HEK293 (cell line): Measurements from ENCODE around the gene SEC11A.
"Not testable (repeated sequence)": the region's sequence is repeated elsewhere in the genome, so short reads cannot be mapped to it uniquely, and the experiment has no call there.

ENCODE experiments used
- KLF16 ChIP-seq: fragments of 450-650 bp; formaldehyde crosslinking; IDR thresholded peaks from 2 replicates; pipeline ENCODE4 v1.5.1; 2017; ENCODE audit warnings: missing biosample characterization, missing genetic modification characterization
- SALL2 ChIP-seq: fragments of 450-650 bp; formaldehyde crosslinking; IDR thresholded peaks from 2 replicates; pipeline ENCODE4 v1.5.0; 2017; ENCODE audit warnings: missing biosample characterization, mild to moderate bottlenecking, missing genetic modification characterization, borderline replicate concordance
- YY1 ChIP-seq: fragments of 450-650 bp; formaldehyde crosslinking; IDR thresholded peaks from 2 replicates; pipeline ENCODE4 v1.5.1; 2018; ENCODE audit warnings: missing biosample characterization, missing genetic modification characterization
- ZBTB8A ChIP-seq: fragments of 450-650 bp; formaldehyde crosslinking; IDR thresholded peaks from 2 replicates; pipeline ENCODE4 v1.5.1; 2016; ENCODE audit warnings: missing biosample characterization, missing genetic modification characterization
- ZEB2 ChIP-seq: fragments of 450-650 bp; formaldehyde crosslinking; IDR thresholded peaks from 2 replicates; pipeline ENCODE4 v1.5.1; 2016; ENCODE audit warnings: missing biosample characterization, missing genetic modification characterization
- ZNF449 ChIP-seq: fragments of 450-650 bp; formaldehyde crosslinking; IDR thresholded peaks from 2 replicates; pipeline ENCODE4 v1.5.1; 2017; ENCODE audit warnings: missing biosample characterization, mild to moderate bottlenecking, missing genetic modification characterization, moderate library complexity
- ZNF549 ChIP-seq: fragments of 450-650 bp; IDR thresholded peaks from 2 replicates; pipeline ENCODE4 v1.5.1; 2018; ENCODE audit warnings: missing biosample characterization, missing genetic modification characterization, mild to moderate bottlenecking, inconsistent platforms, moderate library complexity
- ZNF571 ChIP-seq: fragments of 450-650 bp; formaldehyde crosslinking; IDR thresholded peaks from 2 replicates; pipeline ENCODE4 v1.5.0; 2017; ENCODE audit warnings: missing biosample characterization, missing genetic modification characterization
- TF ChIP-seq, protein P1 (sequence below): fragments of 450-650 bp; formaldehyde crosslinking; IDR thresholded peaks from 2 replicates; pipeline ENCODE4 v1.5.1; 2016; ENCODE audit warnings: missing biosample characterization, missing genetic modification characterization
- TF ChIP-seq, protein P2 (sequence below): fragments of 450-650 bp; formaldehyde crosslinking; IDR thresholded peaks from 2 replicates; pipeline ENCODE4 v1.5.1; 2016; ENCODE audit warnings: missing biosample characterization, missing genetic modification characterization, low read depth
- TF ChIP-seq, protein P3 (sequence below): fragments of 450-650 bp; formaldehyde crosslinking; IDR thresholded peaks from 2 replicates; pipeline ENCODE4 v1.5.1; 2016; ENCODE audit warnings: missing biosample characterization, missing genetic modification characterization

DNA sequence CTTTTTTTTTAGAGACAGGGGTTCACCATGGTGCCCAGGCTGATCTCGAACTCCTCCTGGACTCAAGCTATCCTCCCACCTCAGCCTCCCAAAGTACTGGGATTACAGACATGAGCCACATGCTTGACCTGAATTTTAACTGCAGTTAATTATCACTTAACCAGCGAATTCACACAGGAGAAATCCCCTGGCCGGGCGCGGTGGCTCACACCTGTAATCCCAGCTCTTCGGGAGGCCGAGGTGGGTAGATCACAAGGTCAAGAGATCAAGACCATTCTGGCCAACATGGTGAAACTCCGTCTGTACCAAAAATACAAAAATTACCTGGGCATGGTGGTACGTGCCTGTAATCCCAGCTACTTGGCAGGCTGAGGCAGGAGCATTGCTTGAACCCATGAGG, 74.1 kb downstream of the SEC11A start:
- TF ChIP-seq ZNF549 (tag by site-specific recombination); ZEB2 (tag by site-specific recombination); ZNF449 (tag by site-specific recombination); YY1; KLF16; SALL2; ZBTB8A (tag by site-specific recombination); ZNF571 (tag by site-specific recombination): not testable (repeated sequence)
- TF ChIP-seq, protein P1, sequence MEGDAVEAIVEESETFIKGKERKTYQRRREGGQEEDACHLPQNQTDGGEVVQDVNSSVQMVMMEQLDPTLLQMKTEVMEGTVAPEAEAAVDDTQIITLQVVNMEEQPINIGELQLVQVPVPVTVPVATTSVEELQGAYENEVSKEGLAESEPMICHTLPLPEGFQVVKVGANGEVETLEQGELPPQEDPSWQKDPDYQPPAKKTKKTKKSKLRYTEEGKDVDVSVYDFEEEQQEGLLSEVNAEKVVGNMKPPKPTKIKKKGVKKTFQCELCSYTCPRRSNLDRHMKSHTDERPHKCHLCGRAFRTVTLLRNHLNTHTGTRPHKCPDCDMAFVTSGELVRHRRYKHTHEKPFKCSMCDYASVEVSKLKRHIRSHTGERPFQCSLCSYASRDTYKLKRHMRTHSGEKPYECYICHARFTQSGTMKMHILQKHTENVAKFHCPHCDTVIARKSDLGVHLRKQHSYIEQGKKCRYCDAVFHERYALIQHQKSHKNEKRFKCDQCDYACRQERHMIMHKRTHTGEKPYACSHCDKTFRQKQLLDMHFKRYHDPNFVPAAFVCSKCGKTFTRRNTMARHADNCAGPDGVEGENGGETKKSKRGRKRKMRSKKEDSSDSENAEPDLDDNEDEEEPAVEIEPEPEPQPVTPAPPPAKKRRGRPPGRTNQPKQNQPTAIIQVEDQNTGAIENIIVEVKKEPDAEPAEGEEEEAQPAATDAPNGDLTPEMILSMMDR (tag by site-specific recombination), result not testable (repeated sequence)
- TF ChIP-seq, protein P2, sequence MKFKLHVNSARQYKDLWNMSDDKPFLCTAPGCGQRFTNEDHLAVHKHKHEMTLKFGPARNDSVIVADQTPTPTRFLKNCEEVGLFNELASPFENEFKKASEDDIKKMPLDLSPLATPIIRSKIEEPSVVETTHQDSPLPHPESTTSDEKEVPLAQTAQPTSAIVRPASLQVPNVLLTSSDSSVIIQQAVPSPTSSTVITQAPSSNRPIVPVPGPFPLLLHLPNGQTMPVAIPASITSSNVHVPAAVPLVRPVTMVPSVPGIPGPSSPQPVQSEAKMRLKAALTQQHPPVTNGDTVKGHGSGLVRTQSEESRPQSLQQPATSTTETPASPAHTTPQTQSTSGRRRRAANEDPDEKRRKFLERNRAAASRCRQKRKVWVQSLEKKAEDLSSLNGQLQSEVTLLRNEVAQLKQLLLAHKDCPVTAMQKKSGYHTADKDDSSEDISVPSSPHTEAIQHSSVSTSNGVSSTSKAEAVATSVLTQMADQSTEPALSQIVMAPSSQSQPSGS (tag by site-specific recombination), result not testable (repeated sequence)
- TF ChIP-seq, protein P3, sequence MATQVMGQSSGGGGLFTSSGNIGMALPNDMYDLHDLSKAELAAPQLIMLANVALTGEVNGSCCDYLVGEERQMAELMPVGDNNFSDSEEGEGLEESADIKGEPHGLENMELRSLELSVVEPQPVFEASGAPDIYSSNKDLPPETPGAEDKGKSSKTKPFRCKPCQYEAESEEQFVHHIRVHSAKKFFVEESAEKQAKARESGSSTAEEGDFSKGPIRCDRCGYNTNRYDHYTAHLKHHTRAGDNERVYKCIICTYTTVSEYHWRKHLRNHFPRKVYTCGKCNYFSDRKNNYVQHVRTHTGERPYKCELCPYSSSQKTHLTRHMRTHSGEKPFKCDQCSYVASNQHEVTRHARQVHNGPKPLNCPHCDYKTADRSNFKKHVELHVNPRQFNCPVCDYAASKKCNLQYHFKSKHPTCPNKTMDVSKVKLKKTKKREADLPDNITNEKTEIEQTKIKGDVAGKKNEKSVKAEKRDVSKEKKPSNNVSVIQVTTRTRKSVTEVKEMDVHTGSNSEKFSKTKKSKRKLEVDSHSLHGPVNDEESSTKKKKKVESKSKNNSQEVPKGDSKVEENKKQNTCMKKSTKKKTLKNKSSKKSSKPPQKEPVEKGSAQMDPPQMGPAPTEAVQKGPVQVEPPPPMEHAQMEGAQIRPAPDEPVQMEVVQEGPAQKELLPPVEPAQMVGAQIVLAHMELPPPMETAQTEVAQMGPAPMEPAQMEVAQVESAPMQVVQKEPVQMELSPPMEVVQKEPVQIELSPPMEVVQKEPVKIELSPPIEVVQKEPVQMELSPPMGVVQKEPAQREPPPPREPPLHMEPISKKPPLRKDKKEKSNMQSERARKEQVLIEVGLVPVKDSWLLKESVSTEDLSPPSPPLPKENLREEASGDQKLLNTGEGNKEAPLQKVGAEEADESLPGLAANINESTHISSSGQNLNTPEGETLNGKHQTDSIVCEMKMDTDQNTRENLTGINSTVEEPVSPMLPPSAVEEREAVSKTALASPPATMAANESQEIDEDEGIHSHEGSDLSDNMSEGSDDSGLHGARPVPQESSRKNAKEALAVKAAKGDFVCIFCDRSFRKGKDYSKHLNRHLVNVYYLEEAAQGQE (tag by site-specific recombination), result not testable (repeated sequence)
